ENCODE results near the gene KLC4. TPM values are rescaled to one million over a fixed set of nuclear protein-coding genes. Genes with fewer than 3 reads are reported as not detected.
A peak's percentile ranks its signal among the peaks of the same experiment; 100 is the strongest.
"Not testable (repeated sequence)": the region's sequence is repeated elsewhere in the genome, so short reads cannot be mapped to it uniquely, and the experiment has no call there.

Gene KLC4
- total RNA-seq, 1 donor, result 33.7 TPM

- no peak for DNase-seq (ENCODE audit: low read depth in 2 of 3, low spot score in 2 of 3)
Measured at GRCh38 chr6:43090559-43090956, 31.1 kb downstream of the KLC4 start.

- no peak for DNase-seq (ENCODE audit: low read depth in 2 of 3, low spot score in 2 of 3)
Measured at GRCh38 chr6:43091020-43091419, 31.6 kb downstream of the KLC4 start.

GRCh38 chr6:43091436-43091991 lies 32.1 kb downstream of the KLC4 start:
- no peak for DNase-seq (ENCODE audit: low read depth in 2 of 3, low spot score in 2 of 3)

GRCh38 chr6:43092635-43093034 lies 33.2 kb downstream of the KLC4 start:
- DNase-seq (ENCODE audit: low read depth in 2 of 3, low spot score in 2 of 3), result no peak

- peak in 1 of 3 donors; percentile 48 for DNase-seq (ENCODE audit: low read depth in 2 of 3, low spot score in 2 of 3)
Measured at GRCh38 chr6:43093436-43094289, 34.2 kb downstream of the KLC4 start.

GRCh38 chr6:43095939-43096338 lies 36.5 kb downstream of the KLC4 start:
- DNase-seq (ENCODE audit: low read depth in 2 of 3, low spot score in 2 of 3), result no peak

- peak in 1 of 3 donors; percentile 44 for DNase-seq (ENCODE audit: low read depth in 2 of 3, low spot score in 2 of 3)
Measured at GRCh38 chr6:43096451-43097097, 37.1 kb downstream of the KLC4 start.

GRCh38 chr6:43097098-43097489 lies 37.7 kb downstream of the KLC4 start:
- no peak for DNase-seq (ENCODE audit: low read depth in 2 of 3, low spot score in 2 of 3)

- no peak for DNase-seq (ENCODE audit: low read depth in 2 of 3, low spot score in 2 of 3)
Measured at GRCh38 chr6:43097502-43097901, 38.1 kb downstream of the KLC4 start.

- no peak for DNase-seq (ENCODE audit: low read depth in 2 of 3, low spot score in 2 of 3)
Measured at GRCh38 chr6:43101497-43101896, 42.1 kb downstream of the KLC4 start.

- DNase-seq (ENCODE audit: low read depth in 2 of 3, low spot score in 2 of 3), result no peak
Measured at GRCh38 chr6:43103253-43103876, 43.9 kb downstream of the KLC4 start.

GRCh38 chr6:43105538-43106222 lies 46.2 kb downstream of the KLC4 start:
- DNase-seq (ENCODE audit: low read depth in 2 of 3, low spot score in 2 of 3), result no peak

GRCh38 chr6:43107344-43108062 lies 48.1 kb downstream of the KLC4 start:
- DNase-seq (ENCODE audit: low read depth in 2 of 3, low spot score in 2 of 3), result no peak

- DNase-seq (ENCODE audit: low read depth in 2 of 3, low spot score in 2 of 3), result no peak
Measured at GRCh38 chr6:43113431-43114260, 54.2 kb downstream of the KLC4 start.

- DNase-seq (ENCODE audit: low read depth in 2 of 3, low spot score in 2 of 3), result no peak
Measured at GRCh38 chr6:43115365-43115764, 55.9 kb downstream of the KLC4 start.

- not testable (repeated sequence) for DNase-seq (ENCODE audit: low read depth in 2 of 3, low spot score in 2 of 3)
Measured at GRCh38 chr6:43117466-43117865, 58.0 kb downstream of the KLC4 start.

GRCh38 chr6:43119482-43119881 lies 60.1 kb downstream of the KLC4 start:
- DNase-seq (ENCODE audit: low read depth in 2 of 3, low spot score in 2 of 3), result no peak

- no peak for DNase-seq (ENCODE audit: low read depth in 2 of 3, low spot score in 2 of 3)
Measured at GRCh38 chr6:43120101-43120763, 60.8 kb downstream of the KLC4 start.

Measured in hematopoietic multipotent progenitor cell (in vitro differentiated cells).